DOHH2 (cell line): Measurements from ENCODE around the gene ROR2.

ENCODE experiments used
- EZH2phosphoT487 ChIP-seq: fragments of 200-600 bp; sonication (generic); IDR thresholded peaks from 2 replicates; pipeline ENCODE4 v1.6.1; 2017; ENCODE audit warnings: borderline replicate concordance, mild to moderate bottlenecking, antibody characterized with exemption, low read length, moderate library complexity, mixed read lengths
- TF ChIP-seq, protein P1 (sequence below): fragments of 200-600 bp; sonication (generic); IDR thresholded peaks from one replicate; pipeline ENCODE4 v1.5.1; 2014; ENCODE audit warnings: antibody characterized with exemption, mild to moderate bottlenecking, low read depth, low read length; ENCODE audit not compliant: poor library complexity, severe bottlenecking

GRCh38 chr9:91583161-91583875, 366.7 kb downstream of the ROR2 start:
- TF ChIP-seq, protein P1, sequence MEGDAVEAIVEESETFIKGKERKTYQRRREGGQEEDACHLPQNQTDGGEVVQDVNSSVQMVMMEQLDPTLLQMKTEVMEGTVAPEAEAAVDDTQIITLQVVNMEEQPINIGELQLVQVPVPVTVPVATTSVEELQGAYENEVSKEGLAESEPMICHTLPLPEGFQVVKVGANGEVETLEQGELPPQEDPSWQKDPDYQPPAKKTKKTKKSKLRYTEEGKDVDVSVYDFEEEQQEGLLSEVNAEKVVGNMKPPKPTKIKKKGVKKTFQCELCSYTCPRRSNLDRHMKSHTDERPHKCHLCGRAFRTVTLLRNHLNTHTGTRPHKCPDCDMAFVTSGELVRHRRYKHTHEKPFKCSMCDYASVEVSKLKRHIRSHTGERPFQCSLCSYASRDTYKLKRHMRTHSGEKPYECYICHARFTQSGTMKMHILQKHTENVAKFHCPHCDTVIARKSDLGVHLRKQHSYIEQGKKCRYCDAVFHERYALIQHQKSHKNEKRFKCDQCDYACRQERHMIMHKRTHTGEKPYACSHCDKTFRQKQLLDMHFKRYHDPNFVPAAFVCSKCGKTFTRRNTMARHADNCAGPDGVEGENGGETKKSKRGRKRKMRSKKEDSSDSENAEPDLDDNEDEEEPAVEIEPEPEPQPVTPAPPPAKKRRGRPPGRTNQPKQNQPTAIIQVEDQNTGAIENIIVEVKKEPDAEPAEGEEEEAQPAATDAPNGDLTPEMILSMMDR = no peak
- no peak for TF ChIP-seq EZH2phosphoT487
